RWPE2 (cell line): ENCODE data around the gene ZBTB45.

ENCODE experiments used
- ATAC-seq: fragments of 200-7000 bp; cut with Tn5 transposase; 3 replicates; pipeline ENCODE4 v1.9.1; 2021; ENCODE audit warnings: low read depth
- DNase-seq: peaks from one replicate; pipeline ENCODE4 v3.0.0-alpha.2; 2020; ENCODE audit warnings: low spot score
- H3K27ac ChIP-seq: fragments of 450-650 bp; 2 replicates; pipeline ENCODE4 v1.5.1; 2017; ENCODE audit warnings: mild to moderate bottlenecking; ENCODE audit not compliant: poor library complexity, severe bottlenecking
- H3K27me3 ChIP-seq: fragments of 250-450 bp; sonication (Bioruptor Pico); 2 replicates; pipeline ENCODE4 v1.5.1; 2021; ENCODE audit warnings: mild to moderate bottlenecking, moderate library complexity; ENCODE audit not compliant: insufficient read depth, poor library complexity, severe bottlenecking
- H3K36me3 ChIP-seq: fragments of 250-450 bp; sonication (Bioruptor Pico); 2 replicates; pipeline ENCODE4 v1.5.1; 2020; ENCODE audit warnings: low read depth, mild to moderate bottlenecking, moderate library complexity
- H3K4me1 ChIP-seq: fragments of 250-450 bp; sonication (Bioruptor Pico); 2 replicates; pipeline ENCODE4 v1.5.1; 2021; ENCODE audit warnings: mild to moderate bottlenecking, moderate library complexity; ENCODE audit not compliant: insufficient read depth, poor library complexity, severe bottlenecking
- H3K4me3 ChIP-seq: fragments of 250-450 bp; sonication (Bioruptor Pico); 2 replicates; pipeline ENCODE4 v1.5.1; 2021; ENCODE audit warnings: mild to moderate bottlenecking, moderate library complexity; ENCODE audit not compliant: severe bottlenecking
- H3K9me3 ChIP-seq: fragments of 250-450 bp; sonication (Bioruptor Pico); 2 replicates; pipeline ENCODE4 v1.5.1; 2021; ENCODE audit warnings: mild to moderate bottlenecking, moderate library complexity; ENCODE audit not compliant: severe bottlenecking
- TF ChIP-seq, protein P1 (sequence below): fragments of 450-650 bp; IDR thresholded peaks from one replicate; pipeline ENCODE4 v1.5.1; 2017; ENCODE audit warnings: mild to moderate bottlenecking, moderate library complexity; ENCODE audit not compliant: poor library complexity, severe bottlenecking

The ZBTB45 gene

DNA sequence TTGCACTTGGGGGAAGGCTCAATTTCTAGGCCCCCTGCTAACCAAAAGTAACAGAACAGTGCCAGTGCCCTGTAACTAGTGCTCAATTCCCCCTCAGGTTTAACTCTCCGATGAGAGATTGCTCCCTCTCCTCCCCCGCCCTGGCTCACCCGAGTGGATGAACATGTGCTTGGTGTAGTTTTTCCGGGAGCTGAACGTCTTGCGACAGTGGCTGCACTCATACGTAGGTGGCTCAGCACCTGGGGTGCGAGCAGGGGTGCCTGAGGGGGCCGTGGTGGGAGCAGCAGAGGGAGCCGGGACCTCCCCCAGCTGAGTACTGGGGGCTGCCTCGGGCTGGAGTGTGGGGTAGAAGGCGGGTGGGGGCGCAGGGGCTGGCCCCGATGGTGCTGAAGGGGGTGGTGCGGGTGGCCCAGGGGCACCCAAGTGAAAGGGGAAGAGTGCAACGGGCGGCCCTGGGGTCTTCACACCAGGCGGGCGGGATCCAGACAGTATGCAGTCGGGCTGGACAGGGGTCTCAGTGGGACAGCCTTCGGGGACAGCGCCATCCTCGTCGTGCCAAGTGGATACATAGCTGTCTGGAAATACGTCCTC, 3.3 kb downstream of the ZBTB45 start:
- Histone ChIP-seq H3K27me3 (no peaks in the 10 kb centered on the region), H3K9me3 (no peaks in the 10 kb centered on the region), H3K4me3 (no peak overlapping the region), H3K27ac (no peak overlapping the region), H3K4me1 (peaks cover 3% of the 10 kb centered on the region), H3K36me3 (peaks cover 6% of the 10 kb centered on the region)
- TF ChIP-seq, protein P1, sequence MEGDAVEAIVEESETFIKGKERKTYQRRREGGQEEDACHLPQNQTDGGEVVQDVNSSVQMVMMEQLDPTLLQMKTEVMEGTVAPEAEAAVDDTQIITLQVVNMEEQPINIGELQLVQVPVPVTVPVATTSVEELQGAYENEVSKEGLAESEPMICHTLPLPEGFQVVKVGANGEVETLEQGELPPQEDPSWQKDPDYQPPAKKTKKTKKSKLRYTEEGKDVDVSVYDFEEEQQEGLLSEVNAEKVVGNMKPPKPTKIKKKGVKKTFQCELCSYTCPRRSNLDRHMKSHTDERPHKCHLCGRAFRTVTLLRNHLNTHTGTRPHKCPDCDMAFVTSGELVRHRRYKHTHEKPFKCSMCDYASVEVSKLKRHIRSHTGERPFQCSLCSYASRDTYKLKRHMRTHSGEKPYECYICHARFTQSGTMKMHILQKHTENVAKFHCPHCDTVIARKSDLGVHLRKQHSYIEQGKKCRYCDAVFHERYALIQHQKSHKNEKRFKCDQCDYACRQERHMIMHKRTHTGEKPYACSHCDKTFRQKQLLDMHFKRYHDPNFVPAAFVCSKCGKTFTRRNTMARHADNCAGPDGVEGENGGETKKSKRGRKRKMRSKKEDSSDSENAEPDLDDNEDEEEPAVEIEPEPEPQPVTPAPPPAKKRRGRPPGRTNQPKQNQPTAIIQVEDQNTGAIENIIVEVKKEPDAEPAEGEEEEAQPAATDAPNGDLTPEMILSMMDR = no peak
- DNase-seq (no peak), ATAC-seq (no peak)

DNA sequence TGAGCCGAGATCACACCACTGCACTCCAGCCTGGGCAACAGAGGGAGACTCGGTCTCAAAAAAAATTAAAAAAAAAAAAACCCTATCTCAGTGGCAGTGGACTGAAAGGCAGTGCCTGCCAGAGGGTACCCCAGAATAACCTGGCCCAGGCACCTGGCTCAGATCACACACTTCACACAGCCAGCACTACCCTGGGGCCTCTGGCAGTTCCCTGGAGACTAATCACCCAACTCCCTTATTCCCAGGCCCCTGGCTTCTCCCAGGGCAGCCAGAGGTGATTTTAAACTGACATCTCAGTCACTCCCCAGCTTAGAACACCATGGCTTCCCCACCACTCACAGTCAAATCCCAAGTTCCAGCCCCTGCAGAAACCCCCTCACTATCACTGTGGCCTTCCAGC, 4.4 kb downstream of the ZBTB45 start:
- TF ChIP-seq, protein P1 = no peak
- ATAC-seq (no peak), DNase-seq (no peak)
- Histone ChIP-seq H3K27me3 (no peaks in the 10 kb centered on the region), H3K9me3 (no peaks in the 10 kb centered on the region), H3K36me3 (peaks cover 6% of the 10 kb centered on the region), H3K27ac (no peak overlapping the region), H3K4me1 (peaks cover 3% of the 10 kb centered on the region), H3K4me3 (no peak overlapping the region)

DNA sequence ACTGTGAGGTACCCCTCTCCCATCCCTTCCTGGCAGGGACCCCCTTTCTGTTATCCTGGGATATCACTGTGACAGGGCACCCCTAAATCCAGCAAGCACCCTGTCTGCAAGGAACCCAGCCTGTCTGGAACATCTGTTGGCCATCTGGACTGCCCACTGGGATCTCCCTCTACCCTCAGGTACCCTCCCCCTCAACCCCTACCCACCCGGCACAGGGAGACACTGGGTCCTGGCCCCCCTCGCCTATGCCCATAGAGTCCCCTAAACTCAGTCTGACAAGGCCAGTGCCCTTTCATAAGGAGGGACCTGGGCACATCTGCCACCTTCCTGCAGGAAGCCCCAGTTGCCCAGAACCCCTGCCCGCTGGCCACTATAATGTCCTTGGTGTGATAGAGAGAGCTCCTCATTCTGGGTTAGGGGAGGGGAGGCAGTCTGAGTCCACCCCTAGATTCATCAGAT, 5.0 kb downstream of the ZBTB45 start:
- DNase-seq (no peak), ATAC-seq (no peak)
- Histone ChIP-seq H3K4me1 (peaks cover 3% of the 10 kb centered on the region), H3K9me3 (no peaks in the 10 kb centered on the region), H3K36me3 (peaks cover 6% of the 10 kb centered on the region), H3K4me3 (peak overlapping the region; percentile 31), H3K27ac (peak overlapping the region; percentile 47), H3K27me3 (no peaks in the 10 kb centered on the region)
- TF ChIP-seq, protein P1 = no peak

DNA sequence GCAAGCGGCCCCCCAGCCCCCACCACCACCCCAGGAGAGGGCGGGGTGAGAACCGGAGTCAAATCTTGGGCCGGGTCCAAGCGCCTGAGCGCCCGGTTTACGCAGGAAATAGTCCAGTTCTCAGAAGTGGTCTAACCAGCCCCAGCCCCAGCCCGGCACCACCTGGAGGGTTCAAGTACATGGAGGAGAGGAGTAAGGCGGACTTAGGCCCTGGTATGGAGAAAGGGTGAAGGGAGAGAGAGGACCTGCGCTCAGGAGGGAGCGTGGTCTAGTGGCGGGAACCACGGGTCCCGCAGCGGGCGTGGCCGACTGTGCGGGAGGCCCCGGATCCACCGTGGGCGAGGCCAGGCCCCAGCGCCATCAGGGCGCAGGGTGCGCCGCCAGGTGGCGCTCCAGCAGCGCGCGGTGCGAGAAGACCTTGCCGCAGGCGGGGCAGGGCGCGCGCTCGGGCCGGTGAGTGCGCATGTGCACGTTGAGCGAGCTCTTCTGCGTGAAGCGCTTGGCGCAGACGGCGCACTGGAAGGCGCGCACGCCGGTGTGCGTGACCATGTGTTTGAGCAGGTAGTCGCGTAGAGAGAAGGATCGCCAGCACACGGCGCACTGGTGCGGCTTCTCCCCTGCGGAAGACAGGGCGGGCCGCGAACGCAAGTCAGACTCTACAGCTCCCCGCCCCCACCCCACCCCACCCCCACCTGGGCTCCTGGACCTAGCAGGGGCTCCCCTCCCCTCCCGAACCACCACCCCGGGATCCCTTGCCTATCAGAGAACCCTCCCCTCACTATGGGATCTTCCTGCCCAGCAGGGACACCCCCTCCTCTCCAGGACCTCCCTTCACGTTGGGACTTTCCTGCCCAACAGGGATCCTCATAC, 5.7 kb downstream of the ZBTB45 start:
- peak overlapping the region; percentile 31 for H3K4me3 ChIP-seq
- ATAC-seq (peak; percentile 64), DNase-seq (peak; percentile 85)
- H3K27ac ChIP-seq = peak overlapping the region; percentile 47
- H3K4me1 ChIP-seq = peaks cover 3% of the 10 kb centered on the region
- TF ChIP-seq, protein P1 = peak; percentile 96
- no peaks in the 10 kb centered on the region for H3K9me3 ChIP-seq
- H3K36me3 ChIP-seq = peaks cover 6% of the 10 kb centered on the region
- no peaks in the 10 kb centered on the region for H3K27me3 ChIP-seq
